ENCODE data around the gene GPC6. TPM values are rescaled to one million over a fixed set of nuclear protein-coding genes. Genes with fewer than 3 reads are reported as not detected.
"Not testable (repeated sequence)": the region's sequence is repeated elsewhere in the genome, so short reads cannot be mapped to it uniquely, and the experiment has no call there.

Gene GPC6
- polyA plus RNA-seq, 1 donor from 2014 or later: 9.0 TPM

DNA sequence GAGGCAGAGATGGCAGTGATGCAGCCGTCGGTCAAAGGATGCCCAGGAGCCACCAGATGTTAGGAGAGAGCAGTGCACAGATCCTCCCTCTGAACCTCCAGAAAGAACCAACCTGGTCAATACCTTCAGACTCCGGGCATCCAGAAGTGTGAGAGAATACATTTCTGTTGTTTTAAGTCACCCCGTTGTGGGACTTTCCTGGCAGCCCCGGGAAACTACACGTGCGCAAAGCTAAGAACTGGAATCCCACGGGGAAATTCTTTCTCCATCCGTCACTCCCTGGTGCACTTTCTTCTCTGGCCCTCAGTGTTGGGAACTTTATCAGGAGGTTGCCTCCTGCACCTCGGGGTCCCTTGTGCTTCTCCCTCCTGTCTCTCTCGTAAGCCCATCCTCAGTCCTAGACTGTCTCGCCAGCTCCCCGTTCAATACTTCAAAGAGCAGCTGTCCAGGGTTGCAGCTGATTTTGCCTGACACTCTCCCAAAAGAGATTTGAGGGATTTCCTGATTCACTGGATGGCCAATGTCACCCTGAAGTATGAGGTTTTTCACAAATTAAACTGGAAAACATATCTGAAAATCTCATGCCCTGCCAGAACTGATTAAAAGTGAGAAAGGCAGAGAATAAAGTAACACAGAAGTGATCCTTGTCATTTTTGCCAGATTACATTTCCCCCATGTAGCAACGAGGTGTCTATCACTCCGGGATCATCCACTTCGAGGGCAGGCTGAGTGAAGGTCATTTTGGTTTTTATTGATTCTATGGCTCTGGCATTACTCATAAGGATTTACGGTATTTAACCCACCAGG lies 1116.0 kb downstream of the GPC6 start:
- Histone ChIP-seq H2AFZ (ENCODE audit: low read depth, low read length) (no peak overlapping the region), H3K27ac (ENCODE audit: low read length) (no peak overlapping the region), H3K27me3 (ENCODE audit: insufficient read depth, low read depth, low read length) (no peaks in the 10 kb centered on the region), H3K9me2 (ENCODE audit: insufficient read depth, low read length) (no peaks in the 10 kb centered on the region), H3K9me3 (ENCODE audit: low read length) (no peaks in the 10 kb centered on the region), H3F3A (ENCODE audit: insufficient read depth, low read length, poor library complexity, severe bottlenecking) (no peaks in the 10 kb centered on the region), H3K79me2 (replicated peaks; ENCODE audit: insufficient read depth, low read length) (no peaks in the 10 kb centered on the region), H3K4me3 (ENCODE audit: low read length) (no peak overlapping the region), H3K9ac (ENCODE audit: low read length) (no peak overlapping the region), H3K36me3 (ENCODE audit: insufficient read depth, low read length) (no peaks in the 10 kb centered on the region), H4K20me1 (ENCODE audit: insufficient read depth) (no peaks in the 10 kb centered on the region), H3K4me2 (ENCODE audit: low read length) (no peak overlapping the region)
- no peak for TF ChIP-seq POLR2AphosphoS5 (IDR thresholded peaks at IDR 0.05)
- TF ChIP-seq, protein P1, sequence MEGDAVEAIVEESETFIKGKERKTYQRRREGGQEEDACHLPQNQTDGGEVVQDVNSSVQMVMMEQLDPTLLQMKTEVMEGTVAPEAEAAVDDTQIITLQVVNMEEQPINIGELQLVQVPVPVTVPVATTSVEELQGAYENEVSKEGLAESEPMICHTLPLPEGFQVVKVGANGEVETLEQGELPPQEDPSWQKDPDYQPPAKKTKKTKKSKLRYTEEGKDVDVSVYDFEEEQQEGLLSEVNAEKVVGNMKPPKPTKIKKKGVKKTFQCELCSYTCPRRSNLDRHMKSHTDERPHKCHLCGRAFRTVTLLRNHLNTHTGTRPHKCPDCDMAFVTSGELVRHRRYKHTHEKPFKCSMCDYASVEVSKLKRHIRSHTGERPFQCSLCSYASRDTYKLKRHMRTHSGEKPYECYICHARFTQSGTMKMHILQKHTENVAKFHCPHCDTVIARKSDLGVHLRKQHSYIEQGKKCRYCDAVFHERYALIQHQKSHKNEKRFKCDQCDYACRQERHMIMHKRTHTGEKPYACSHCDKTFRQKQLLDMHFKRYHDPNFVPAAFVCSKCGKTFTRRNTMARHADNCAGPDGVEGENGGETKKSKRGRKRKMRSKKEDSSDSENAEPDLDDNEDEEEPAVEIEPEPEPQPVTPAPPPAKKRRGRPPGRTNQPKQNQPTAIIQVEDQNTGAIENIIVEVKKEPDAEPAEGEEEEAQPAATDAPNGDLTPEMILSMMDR (IDR thresholded peaks at IDR 0.05; ENCODE audit: poor library complexity, severe bottlenecking): no peak
- TF ChIP-seq RAD21 (conservative IDR thresholded peaks at IDR 0.05): no peak
- TF ChIP-seq EP300 (conservative IDR thresholded peaks at IDR 0.05; ENCODE audit: poor library complexity, severe bottlenecking): no peak
- TF ChIP-seq, protein P2, sequence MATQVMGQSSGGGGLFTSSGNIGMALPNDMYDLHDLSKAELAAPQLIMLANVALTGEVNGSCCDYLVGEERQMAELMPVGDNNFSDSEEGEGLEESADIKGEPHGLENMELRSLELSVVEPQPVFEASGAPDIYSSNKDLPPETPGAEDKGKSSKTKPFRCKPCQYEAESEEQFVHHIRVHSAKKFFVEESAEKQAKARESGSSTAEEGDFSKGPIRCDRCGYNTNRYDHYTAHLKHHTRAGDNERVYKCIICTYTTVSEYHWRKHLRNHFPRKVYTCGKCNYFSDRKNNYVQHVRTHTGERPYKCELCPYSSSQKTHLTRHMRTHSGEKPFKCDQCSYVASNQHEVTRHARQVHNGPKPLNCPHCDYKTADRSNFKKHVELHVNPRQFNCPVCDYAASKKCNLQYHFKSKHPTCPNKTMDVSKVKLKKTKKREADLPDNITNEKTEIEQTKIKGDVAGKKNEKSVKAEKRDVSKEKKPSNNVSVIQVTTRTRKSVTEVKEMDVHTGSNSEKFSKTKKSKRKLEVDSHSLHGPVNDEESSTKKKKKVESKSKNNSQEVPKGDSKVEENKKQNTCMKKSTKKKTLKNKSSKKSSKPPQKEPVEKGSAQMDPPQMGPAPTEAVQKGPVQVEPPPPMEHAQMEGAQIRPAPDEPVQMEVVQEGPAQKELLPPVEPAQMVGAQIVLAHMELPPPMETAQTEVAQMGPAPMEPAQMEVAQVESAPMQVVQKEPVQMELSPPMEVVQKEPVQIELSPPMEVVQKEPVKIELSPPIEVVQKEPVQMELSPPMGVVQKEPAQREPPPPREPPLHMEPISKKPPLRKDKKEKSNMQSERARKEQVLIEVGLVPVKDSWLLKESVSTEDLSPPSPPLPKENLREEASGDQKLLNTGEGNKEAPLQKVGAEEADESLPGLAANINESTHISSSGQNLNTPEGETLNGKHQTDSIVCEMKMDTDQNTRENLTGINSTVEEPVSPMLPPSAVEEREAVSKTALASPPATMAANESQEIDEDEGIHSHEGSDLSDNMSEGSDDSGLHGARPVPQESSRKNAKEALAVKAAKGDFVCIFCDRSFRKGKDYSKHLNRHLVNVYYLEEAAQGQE (IDR thresholded peaks at IDR 0.05; ENCODE audit: borderline replicate concordance): no peak
- TF ChIP-seq TAF1 (IDR thresholded peaks at IDR 0.05; ENCODE audit: low read depth): no peak
- TF ChIP-seq SMC3 (conservative IDR thresholded peaks at IDR 0.05; ENCODE audit: poor library complexity): no peak
- no peak for TF ChIP-seq MXI1 (conservative IDR thresholded peaks at IDR 0.05; ENCODE audit: poor library complexity, severe bottlenecking)
- TF ChIP-seq EZH2 (IDR thresholded peaks at IDR 0.05; ENCODE audit: borderline replicate concordance, insufficient read depth, low read length, poor library complexity, severe bottlenecking): no peak

DNA sequence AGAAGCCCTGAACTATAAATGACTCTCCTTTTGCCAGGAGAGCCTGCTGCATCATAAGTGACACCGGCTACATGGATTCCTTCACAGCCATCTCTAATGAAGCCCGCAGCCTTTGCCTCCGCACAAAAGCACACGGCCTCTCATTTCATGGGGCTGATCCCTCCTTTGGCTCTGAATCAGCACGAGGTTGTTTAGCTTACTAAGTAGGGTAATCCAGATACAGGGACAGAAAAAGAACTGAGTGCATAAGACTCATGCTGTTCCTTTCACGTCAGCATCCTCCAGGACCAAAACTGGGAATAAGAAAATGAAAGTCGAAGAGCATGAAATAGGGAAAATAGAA lies 1116.6 kb downstream of the GPC6 start:
- Histone ChIP-seq H3K4me2 (ENCODE audit: low read length) (no peak overlapping the region), H4K20me1 (ENCODE audit: insufficient read depth) (no peaks in the 10 kb centered on the region), H3K4me3 (ENCODE audit: low read length) (no peak overlapping the region), H3K27me3 (ENCODE audit: insufficient read depth, low read depth, low read length) (no peaks in the 10 kb centered on the region), H3K36me3 (ENCODE audit: insufficient read depth, low read length) (no peaks in the 10 kb centered on the region), H3K9ac (ENCODE audit: low read length) (no peak overlapping the region), H3F3A (ENCODE audit: insufficient read depth, low read length, poor library complexity, severe bottlenecking) (no peaks in the 10 kb centered on the region), H3K9me2 (ENCODE audit: insufficient read depth, low read length) (no peaks in the 10 kb centered on the region), H3K27ac (ENCODE audit: low read length) (no peak overlapping the region), H3K9me3 (ENCODE audit: low read length) (no peaks in the 10 kb centered on the region), H3K79me2 (replicated peaks; ENCODE audit: insufficient read depth, low read length) (no peaks in the 10 kb centered on the region), H2AFZ (ENCODE audit: low read depth, low read length) (no peak overlapping the region)
- no peak for TF ChIP-seq MXI1 (conservative IDR thresholded peaks at IDR 0.05; ENCODE audit: poor library complexity, severe bottlenecking)
- no peak for TF ChIP-seq POLR2AphosphoS5 (IDR thresholded peaks at IDR 0.05)
- no peak for TF ChIP-seq EZH2 (IDR thresholded peaks at IDR 0.05; ENCODE audit: borderline replicate concordance, insufficient read depth, low read length, poor library complexity, severe bottlenecking)
- no peak for TF ChIP-seq TAF1 (IDR thresholded peaks at IDR 0.05; ENCODE audit: low read depth)
- TF ChIP-seq SMC3 (conservative IDR thresholded peaks at IDR 0.05; ENCODE audit: poor library complexity): no peak
- TF ChIP-seq, protein P1 (IDR thresholded peaks at IDR 0.05; ENCODE audit: poor library complexity, severe bottlenecking): no peak
- no peak for TF ChIP-seq EP300 (conservative IDR thresholded peaks at IDR 0.05; ENCODE audit: poor library complexity, severe bottlenecking)
- TF ChIP-seq, protein P2 (IDR thresholded peaks at IDR 0.05; ENCODE audit: borderline replicate concordance): no peak
- TF ChIP-seq RAD21 (conservative IDR thresholded peaks at IDR 0.05): no peak

DNA sequence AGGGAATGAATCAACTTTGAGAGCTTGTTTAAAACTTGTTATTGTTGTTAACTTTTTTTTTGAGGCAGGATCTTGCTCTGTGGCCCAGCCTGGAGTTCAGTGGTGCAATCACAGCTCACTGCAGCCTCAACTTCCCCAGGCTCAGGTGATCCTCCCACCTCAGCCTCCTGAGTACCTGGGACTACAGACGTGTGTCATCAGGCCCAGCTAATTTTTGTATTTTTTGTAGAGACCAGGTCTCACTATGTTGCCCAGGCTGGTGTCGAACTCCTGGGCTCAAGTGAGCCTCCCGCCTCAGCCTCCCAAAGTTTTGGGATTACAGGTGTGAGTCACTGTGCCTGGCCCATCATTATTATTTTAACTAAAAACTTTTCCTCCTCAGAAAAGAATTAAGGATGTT lies 1117.1 kb downstream of the GPC6 start:
- H3K4me2 ChIP-seq (ENCODE audit: low read length); H3K9me2 ChIP-seq (ENCODE audit: insufficient read depth, low read length): not testable (repeated sequence)

More for the DNA sequence above, 1117.1 kb downstream of the GPC6 start:
- not testable (repeated sequence) for H2AFZ ChIP-seq (ENCODE audit: low read depth, low read length); H3K27ac ChIP-seq (ENCODE audit: low read length); H3K9me3 ChIP-seq (ENCODE audit: low read length); H3K79me2 ChIP-seq (replicated peaks; ENCODE audit: insufficient read depth, low read length); H3K36me3 ChIP-seq (ENCODE audit: insufficient read depth, low read length); H3K27me3 ChIP-seq (ENCODE audit: insufficient read depth, low read depth, low read length); H4K20me1 ChIP-seq (ENCODE audit: insufficient read depth); H3K9ac ChIP-seq (ENCODE audit: low read length); H3K4me3 ChIP-seq (ENCODE audit: low read length); H3F3A ChIP-seq (ENCODE audit: insufficient read depth, low read length, poor library complexity, severe bottlenecking)

All from neural cell (in vitro differentiated cells).